B cell (primary cell): ENCODE data around the gene FARP1. TPM values are rescaled to one million over a fixed set of nuclear protein-coding genes. Genes with fewer than 3 reads are reported as not detected.

Experiments
- ATAC-seq: fragments of 200-7000 bp; cut with Tn5 transposase; one replicate; pipeline ENCODE4 v1.10.0; 2021; ENCODE audit warnings: low read depth, mild to moderate bottlenecking, moderate number of reproducible peaks, moderate library complexity
- CTCF ChIA-PET: fragments of 350-600 bp; sonication (Branson Sonifier 250); formaldehyde crosslinking; loops from one replicate; lab custom pipeline; 2021; ENCODE audit warnings: antibody characterized with exemption, inconsistent platforms; lab: Charles Lee
- POLR2A ChIA-PET: fragments of 350-600 bp; sonication (Branson Sonifier 250); formaldehyde crosslinking; loops from one replicate; lab custom pipeline; 2021; ENCODE audit warnings: antibody characterized with exemption; lab: Charles Lee
- DNase-seq: peaks from one replicate; pipeline ENCODE4 v3.0.0; 2013
- H2AFZ ChIP-seq: 2 replicates; pipeline ENCODE4 v1.6.1; 2012; ENCODE audit warnings: mild to moderate bottlenecking, low read depth, low read length; ENCODE audit not compliant: insufficient read depth, poor library complexity, severe bottlenecking
- H3K27ac ChIP-seq, 2 donors: 1 replicate in 1 of 2; 2 replicates in 1 of 2; pipeline ENCODE4 v1.5.1; 2012 to 2013; ENCODE audit warnings: low read length in 2 of 2, mild to moderate bottlenecking in 2 of 2, moderate library complexity in 1 of 2
- H3K27me3 ChIP-seq, 4 experiments: fragments of 200-600 bp in 1 of 4; sonication (generic) in 1 of 4; replicated peaks in 1 of 4; 1 replicate in 2 of 4; 2 replicates in 2 of 4; pipeline versions ENCODE4 v1.6.1 to v1.7.0; 2013 to 2016; ENCODE audit warnings: low read length in 3 of 4, mild to moderate bottlenecking in 2 of 4, mixed read lengths in 1 of 4, moderate library complexity in 1 of 4; ENCODE audit not compliant: insufficient read depth in 4 of 4, control insufficient read depth in 3 of 4; ENCODE audit errors: control extremely low read depth in 1 of 4
- H3K36me3 ChIP-seq, 2 experiments: replicated peaks in 1 of 2; 1 replicate in 1 of 2; 2 replicates in 1 of 2; pipeline versions ENCODE4 v1.6.1 to v1.7.1; 2013; ENCODE audit warnings: low read length in 1 of 2; ENCODE audit not compliant: insufficient read depth in 2 of 2, control insufficient read depth in 1 of 2; ENCODE audit errors: control extremely low read depth in 1 of 2, extremely low read depth in 1 of 2
- H3K4me1 ChIP-seq, 2 donors: fragments of 200-600 bp in 1 of 2; sonication (generic) in 1 of 2; 1 replicate in 1 of 2; 2 replicates in 1 of 2; pipeline versions ENCODE4 v1.5.1 to v1.6.1; 2013 to 2017; ENCODE audit warnings: low read length in 2 of 2; ENCODE audit not compliant: control insufficient read depth in 2 of 2, insufficient read depth in 2 of 2
- H3K4me2 ChIP-seq: replicated peaks from 2 replicates; pipeline ENCODE3; 2012; ENCODE audit warnings: mild to moderate bottlenecking, low read depth, low read length; ENCODE audit not compliant: poor library complexity, severe bottlenecking
- H3K4me3 ChIP-seq, 5 experiments: fragments of 200-600 bp in 1 of 5; sonication (generic) in 1 of 5; 1 replicate in 3 of 5; 2 replicates in 2 of 5; pipeline versions ENCODE4 v1.5.1 to v1.7.0; 2011 to 2016; ENCODE audit warnings: low read length in 4 of 5, mild to moderate bottlenecking in 4 of 5, low read depth in 2 of 5, control low read depth in 1 of 5, moderate library complexity in 1 of 5; ENCODE audit not compliant: insufficient read depth in 1 of 5; ENCODE audit errors: control extremely low read depth in 1 of 5, extremely low read depth in 1 of 5
- H3K79me2 ChIP-seq: fragments of 200-600 bp; sonication (generic); one replicate; pipeline ENCODE4 v1.6.0; 2016; ENCODE audit warnings: low read length; ENCODE audit not compliant: control insufficient read depth, insufficient read depth
- H3K9ac ChIP-seq: fragments of 200-600 bp; sonication (generic); 2 replicates; pipeline ENCODE4 v1.6.1; 2017; ENCODE audit warnings: mild to moderate bottlenecking, low read length, moderate library complexity
- H3K9me3 ChIP-seq, 3 donors: one replicate each; pipeline versions ENCODE4 v1.6.1 to v1.7.1; 2013; ENCODE audit warnings: low read length in 2 of 3; ENCODE audit not compliant: control insufficient read depth in 2 of 3, insufficient read depth in 1 of 3; ENCODE audit errors: control extremely low read depth in 1 of 3
- H4K20me1 ChIP-seq: 2 replicates; pipeline ENCODE4 v1.6.0; 2012; ENCODE audit warnings: mild to moderate bottlenecking, low read length; ENCODE audit not compliant: insufficient read depth, control insufficient read depth, poor library complexity, severe bottlenecking
- H3K27ac Mint-ChIP-seq: one replicate; pipeline ENCODE4 v1.8.0; 2021; ENCODE audit warnings: mixed read lengths
- H3K27me3 Mint-ChIP-seq: one replicate; pipeline ENCODE4 v1.8.0; 2021; ENCODE audit warnings: mixed read lengths
- H3K4me1 Mint-ChIP-seq: one replicate; pipeline ENCODE4 v1.8.0; 2021; ENCODE audit warnings: mixed read lengths
- H3K4me3 Mint-ChIP-seq: one replicate; pipeline ENCODE4 v1.8.0; 2021; ENCODE audit warnings: mixed read lengths
- H3K9me3 Mint-ChIP-seq: one replicate; pipeline ENCODE4 v1.8.0; 2022; ENCODE audit warnings: mixed read lengths; ENCODE audit not compliant: insufficient read depth
- EZH2 ChIP-seq: IDR thresholded peaks from 2 replicates; pipeline ENCODE4 v1.6.1; 2012; ENCODE audit warnings: borderline replicate concordance, low read depth, mild to moderate bottlenecking, moderate library complexity, low read length; ENCODE audit not compliant: insufficient read depth, poor library complexity, severe bottlenecking
- WGBS: methylation state at CpG from one replicate; pipeline ENCODE4 v1.1.5; 2013; ENCODE audit warnings: missing lambda C conversion rate; ENCODE audit not compliant: insufficient coverage; 5-methylcytosine and 5-hydroxymethylcytosine counted together
- intact Hi-C: fragments of 100-400 bp; cut with micrococcal nuclease; formaldehyde crosslinking; loops from one replicate; pipeline ENCODE4 v1.10.0; 2022
- polyA plus RNA-seq: library from polyadenylated mRNA; depleted of rRNA; stranded (reverse); fragments of >200 nt; gene quantifications from 2 replicates; pipeline ENCODE4 v1.2.3, GENCODE V29; 2012
- total RNA-seq, 2 donors: library from RNA; stranded (reverse); fragments of 120-200 nt in 1 of 2; gene quantifications; 1 replicate in 1 of 2; 2 replicates in 1 of 2; pipeline versions ENCODE4 v1.2.3 to v1.2.4, GENCODE V29; 2013 to 2022
- TF ChIP-seq, protein P1 (sequence below): fragments of 200-600 bp; IDR thresholded peaks from one replicate; pipeline ENCODE4 v1.8.0; 2022; ENCODE audit warnings: antibody characterized with exemption, mild to moderate bottlenecking

FARP1 gene
- total and polyA plus RNA-seq, 2 donors (not counting 1 experiment from before 2014, with no cell fraction given) = 0.15 to 1.5 TPM

DNA sequence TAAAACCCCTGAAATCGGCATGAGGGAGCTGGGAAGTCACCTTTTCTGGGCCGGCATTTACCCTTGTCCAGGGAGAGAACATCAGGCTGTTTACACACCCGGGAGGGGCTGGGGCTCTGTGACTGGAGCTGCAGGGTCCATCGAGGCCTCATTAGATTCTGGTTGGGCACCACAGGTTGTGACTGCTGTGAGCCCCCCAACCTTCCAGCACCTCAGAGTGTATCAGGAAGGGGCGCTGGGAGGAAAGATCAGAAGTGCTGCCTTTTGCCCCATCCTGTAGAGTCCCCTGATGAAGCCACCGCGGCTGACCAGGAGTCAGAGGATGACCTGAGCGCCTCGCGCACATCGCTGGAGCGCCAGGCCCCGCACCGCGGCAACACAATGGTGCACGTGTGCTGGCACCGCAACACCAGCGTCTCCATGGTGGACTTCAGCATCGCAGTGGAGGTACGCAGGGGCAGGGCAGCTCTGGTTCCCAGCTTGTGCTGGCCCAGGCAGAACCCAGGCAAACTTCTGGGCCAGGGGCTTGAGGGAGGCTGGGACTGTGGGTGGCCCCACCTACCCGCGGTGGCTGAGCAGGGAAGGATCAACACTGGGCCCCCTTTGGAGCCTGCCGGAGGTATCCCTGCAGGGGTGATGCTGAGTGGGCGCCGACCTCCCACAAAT, 297.6 kb downstream of the FARP1 start:
- Histone ChIP-seq H3K9ac (no peak overlapping the region), H3K4me1 (peaks cover 5 to 7% of the 10 kb centered on the region in 2 donors), H4K20me1 (no peaks in the 10 kb centered on the region), H3K9me3 (no peaks in the 10 kb centered on the region), H3K27ac (no peak overlapping the region), H2AFZ (no peak overlapping the region), H3K79me2 (no peaks in the 10 kb centered on the region), H3K36me3 (no peaks in the 10 kb centered on the region), H3K27me3 (no peaks in the 10 kb centered on the region), H3K4me3 (no peak overlapping the region), H3K4me2 (no peak overlapping the region)
- 99% methylated on average over 23 of the region's 25 CpGs for WGBS
- POLR2A ChIA-PET = no interaction called here
- H3K27ac Mint-ChIP-seq = no peak overlapping the region
- no peak overlapping the region for H3K4me3 Mint-ChIP-seq
- no peaks in the 10 kb centered on the region for H3K9me3 Mint-ChIP-seq
- DNase-seq (no peak), ATAC-seq (no peak)
- H3K27me3 Mint-ChIP-seq = peaks cover 7% of the 10 kb centered on the region
- peaks cover 4% of the 10 kb centered on the region for H3K4me1 Mint-ChIP-seq
- CTCF ChIA-PET = interaction anchor here (1.7 to 8.6 kb wide), 2 partner anchors 10 to 212 kb away, joined by 5 to 268 read pairs; no protein-coding TSS in a partner anchor
- intact Hi-C loops = loop anchor here (10.0 kb wide), 1 partner anchor 134 kb away; the partner anchor contains the start of gene STK24
- TF ChIP-seq, protein P1, sequence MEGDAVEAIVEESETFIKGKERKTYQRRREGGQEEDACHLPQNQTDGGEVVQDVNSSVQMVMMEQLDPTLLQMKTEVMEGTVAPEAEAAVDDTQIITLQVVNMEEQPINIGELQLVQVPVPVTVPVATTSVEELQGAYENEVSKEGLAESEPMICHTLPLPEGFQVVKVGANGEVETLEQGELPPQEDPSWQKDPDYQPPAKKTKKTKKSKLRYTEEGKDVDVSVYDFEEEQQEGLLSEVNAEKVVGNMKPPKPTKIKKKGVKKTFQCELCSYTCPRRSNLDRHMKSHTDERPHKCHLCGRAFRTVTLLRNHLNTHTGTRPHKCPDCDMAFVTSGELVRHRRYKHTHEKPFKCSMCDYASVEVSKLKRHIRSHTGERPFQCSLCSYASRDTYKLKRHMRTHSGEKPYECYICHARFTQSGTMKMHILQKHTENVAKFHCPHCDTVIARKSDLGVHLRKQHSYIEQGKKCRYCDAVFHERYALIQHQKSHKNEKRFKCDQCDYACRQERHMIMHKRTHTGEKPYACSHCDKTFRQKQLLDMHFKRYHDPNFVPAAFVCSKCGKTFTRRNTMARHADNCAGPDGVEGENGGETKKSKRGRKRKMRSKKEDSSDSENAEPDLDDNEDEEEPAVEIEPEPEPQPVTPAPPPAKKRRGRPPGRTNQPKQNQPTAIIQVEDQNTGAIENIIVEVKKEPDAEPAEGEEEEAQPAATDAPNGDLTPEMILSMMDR = no peak
- TF ChIP-seq EZH2 = no peak

DNA sequence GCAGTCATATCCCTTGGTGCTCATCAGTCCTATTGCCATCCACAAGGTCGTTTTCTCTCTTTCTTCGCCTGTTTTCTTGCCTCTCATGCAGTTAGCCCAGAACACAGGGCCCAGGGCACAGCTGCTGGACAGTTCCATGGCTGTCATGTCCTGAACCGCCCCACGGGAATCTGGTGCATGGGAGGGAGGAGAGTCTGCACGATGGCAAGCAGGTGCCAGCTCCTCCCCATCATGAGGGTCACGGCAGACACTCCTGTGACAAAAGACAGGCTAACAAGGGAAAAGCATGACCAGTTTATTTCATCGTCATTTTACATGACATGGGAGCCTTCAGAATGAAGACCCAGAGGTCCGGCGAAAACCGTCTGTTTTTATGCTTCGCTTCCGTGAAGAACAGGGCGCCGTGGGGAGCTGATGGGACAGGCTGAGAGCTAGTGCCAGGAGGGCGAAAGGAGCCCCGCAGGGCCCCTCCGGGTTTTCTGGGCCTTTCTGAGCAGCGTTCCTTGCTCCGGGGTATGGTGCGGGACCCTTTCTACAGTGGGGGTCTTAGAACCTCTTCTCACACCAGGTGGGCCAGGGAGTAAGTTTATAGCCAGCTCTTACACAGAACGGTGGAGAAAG, 298.3 kb downstream of the FARP1 start:
- no peak overlapping the region for H3K4me3 ChIP-seq
- no peak overlapping the region for H3K4me2 ChIP-seq
- ChIA-PET POLR2A (no interaction called here), CTCF (interaction anchor here (1.7 to 8.6 kb wide), 2 partner anchors 10 to 212 kb away, joined by 5 to 268 read pairs; no protein-coding TSS in a partner anchor)
- H3K27ac Mint-ChIP-seq = no peak overlapping the region
- H3K9ac ChIP-seq = no peak overlapping the region
- no peak overlapping the region for H2AFZ ChIP-seq
- H3K4me1 ChIP-seq = peaks cover 9 to 12% of the 10 kb centered on the region in 2 donors
- H3K9me3 ChIP-seq = no peaks in the 10 kb centered on the region
- TF ChIP-seq, protein P1 = no peak
- no peak for TF ChIP-seq EZH2
- DNase-seq = no peak
- no peaks in the 10 kb centered on the region for H3K27me3 ChIP-seq
- no peaks in the 10 kb centered on the region for H3K9me3 Mint-ChIP-seq
- WGBS = 88% methylated on average over 15 of the region's 21 CpGs
- no peak for ATAC-seq
- H3K4me3 Mint-ChIP-seq = no peak overlapping the region
- H3K4me1 Mint-ChIP-seq = peaks cover 8% of the 10 kb centered on the region
- H3K27ac ChIP-seq = no peak overlapping the region
- intact Hi-C loops = loop anchor here (10.0 kb wide), 1 partner anchor 134 kb away; the partner anchor contains the start of gene STK24
- H3K36me3 ChIP-seq = no peaks in the 10 kb centered on the region
- peaks cover 6% of the 10 kb centered on the region for H3K27me3 Mint-ChIP-seq
- H3K79me2 ChIP-seq = no peaks in the 10 kb centered on the region
- H4K20me1 ChIP-seq = no peaks in the 10 kb centered on the region
